Measurements from ENCODE around the gene TRIM44. TPM values are rescaled to one million over a fixed set of nuclear protein-coding genes. Genes with fewer than 3 reads are reported as not detected.

TRIM44 gene
- polyA plus RNA-seq = 40.5 TPM
- long read RNA-seq, donor 1, full-length matches to known transcripts = 5 of 5 reads
- long read RNA-seq, donor 1, partial matches to known transcripts = 0 of 5 reads
- long read RNA-seq, donor 1, other reads (novel, unspliced or antisense) = 0 of 5 reads
- long read RNA-seq, donor 2, full-length matches to known transcripts = 17 of 70 reads
- long read RNA-seq, donor 2, partial matches to known transcripts = 53 of 70 reads
- long read RNA-seq, donor 2, other reads (novel, unspliced or antisense) = 0 of 70 reads
- long read RNA-seq, donor 3 = 0 reads
- long read RNA-seq, donor 4, full-length matches to known transcripts = 1 of 6 reads
- long read RNA-seq, donor 4, partial matches to known transcripts = 5 of 6 reads
- long read RNA-seq, donor 4, other reads (novel, unspliced or antisense) = 0 of 6 reads
- long read RNA-seq, donor 5, full-length matches to known transcripts = 4 of 4 reads
- long read RNA-seq, donor 5, partial matches to known transcripts = 0 of 4 reads
- long read RNA-seq, donor 5, other reads (novel, unspliced or antisense) = 0 of 4 reads
- long read RNA-seq, donor 6, full-length matches to known transcripts = 14 of 31 reads
- long read RNA-seq, donor 6, partial matches to known transcripts = 17 of 31 reads
- long read RNA-seq, donor 6, other reads (novel, unspliced or antisense) = 0 of 31 reads
- long read RNA-seq, donor 7, full-length matches to known transcripts = 9 of 21 reads
- long read RNA-seq, donor 7, partial matches to known transcripts = 12 of 21 reads
- long read RNA-seq, donor 7, other reads (novel, unspliced or antisense) = 0 of 21 reads
- long read RNA-seq, donor 8, full-length matches to known transcripts = 15 of 15 reads
- long read RNA-seq, donor 8, partial matches to known transcripts = 0 of 15 reads
- long read RNA-seq, donor 8, other reads (novel, unspliced or antisense) = 0 of 15 reads
- long read RNA-seq, donor 9, full-length matches to known transcripts = 7 of 21 reads
- long read RNA-seq, donor 9, partial matches to known transcripts = 14 of 21 reads
- long read RNA-seq, donor 9, other reads (novel, unspliced or antisense) = 0 of 21 reads
- long read RNA-seq, donor 10, full-length matches to known transcripts = 10 of 22 reads
- long read RNA-seq, donor 10, partial matches to known transcripts = 0 of 22 reads
- long read RNA-seq, donor 10, other reads (novel, unspliced or antisense) = 12 of 22 reads
- long read RNA-seq, donor 11, full-length matches to known transcripts = 10 of 16 reads
- long read RNA-seq, donor 11, partial matches to known transcripts = 6 of 16 reads
- long read RNA-seq, donor 11, other reads (novel, unspliced or antisense) = 0 of 16 reads

- DNase-seq = peak; percentile 78 to 95
- peak within 1 kb of the TSS; percentile 89 for H3K4me3 ChIP-seq (ENCODE audit: low read length)
- no peaks in the 10 kb centered on the region for H3K36me3 ChIP-seq (ENCODE audit: control insufficient read depth, insufficient read depth, low read length)
- H3K4me1 ChIP-seq (ENCODE audit: control insufficient read depth, insufficient read depth, low read length) = peaks cover 21% of the 10 kb centered on the region
- peaks cover 26% of the 10 kb centered on the region for H3K9me3 ChIP-seq (ENCODE audit: control insufficient read depth, low read depth, low read length)
- 18% methylated on average over 5 of the region's 82 CpGs for WGBS (ENCODE audit: insufficient coverage, low lambda C conversion rate)
- peak within 1 kb of the TSS; percentile 87 for H3K27ac ChIP-seq (ENCODE audit: low read length)
- no peaks in the 10 kb centered on the region for H3K27me3 ChIP-seq (ENCODE audit: control insufficient read depth, insufficient read depth, low read length)
Measured at GRCh38 chr11:35662649-35663407, at the start of gene TRIM44. Gene TRIM44, plus strand, starts transcription at chr11:35662775. Its CDS starts 337 bp downstream, at chr11:35663112.

DNA sequence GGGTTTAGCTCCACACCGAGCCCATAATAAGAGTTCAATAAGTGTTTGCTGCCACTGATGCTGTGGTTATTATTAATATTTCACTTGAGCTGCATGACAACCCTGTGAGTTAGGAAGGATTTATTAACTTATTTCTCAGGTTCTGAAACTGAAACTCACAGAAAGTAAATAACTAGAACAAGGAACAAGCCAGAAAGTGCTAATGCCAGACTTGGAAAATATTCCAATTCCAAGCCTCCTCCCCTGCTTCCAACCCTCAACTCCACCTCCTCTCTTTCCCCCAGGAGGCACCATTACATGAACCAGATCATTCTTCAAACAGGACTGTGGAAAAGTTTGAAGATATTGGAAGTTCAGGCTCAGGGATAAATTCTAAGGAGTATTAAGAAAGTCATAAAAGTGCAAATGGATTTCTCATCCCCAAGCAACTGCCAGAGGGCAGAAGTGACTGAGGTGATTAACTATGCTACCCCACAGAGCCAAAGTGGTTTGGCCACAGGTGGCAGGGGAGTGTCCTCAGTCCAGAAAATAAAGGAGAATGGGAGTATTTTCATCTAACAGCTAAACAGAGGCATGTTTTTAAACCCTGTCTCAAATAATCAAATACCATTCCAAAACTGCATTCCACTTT, 47.5 kb upstream of the TRIM44 start:
- Histone ChIP-seq H3K9me3 (ENCODE audit: control insufficient read depth, low read depth, low read length) (peaks cover 4% of the 10 kb centered on the region), H3K4me1 (ENCODE audit: control insufficient read depth, insufficient read depth, low read length) (peaks cover 8% of the 10 kb centered on the region), H3K36me3 (ENCODE audit: control insufficient read depth, insufficient read depth, low read length) (no peaks in the 10 kb centered on the region), H3K4me3 (ENCODE audit: low read length) (no peak overlapping the region), H3K27ac (ENCODE audit: low read length) (no peak overlapping the region), H3K27me3 (ENCODE audit: control insufficient read depth, insufficient read depth, low read length) (peaks cover 41% of the 10 kb centered on the region)
- peak in 1 of 2 donors; percentile 20 for DNase-seq
- WGBS (ENCODE audit: insufficient coverage, low lambda C conversion rate) = no CpG with 5 or more reads among the region's 1 CpG

GRCh38 chr11:35615921-35616900, 46.4 kb upstream of the TRIM44 start:
- no peaks in the 10 kb centered on the region for H3K36me3 ChIP-seq (ENCODE audit: control insufficient read depth, insufficient read depth, low read length)
- DNase-seq = peak in 1 of 2 donors; percentile 36
- peaks cover 12% of the 10 kb centered on the region for H3K4me1 ChIP-seq (ENCODE audit: control insufficient read depth, insufficient read depth, low read length)
- no peak overlapping the region for H3K4me3 ChIP-seq (ENCODE audit: low read length)
- WGBS (ENCODE audit: insufficient coverage, low lambda C conversion rate) = 0% methylated on average over 2 of the region's 8 CpGs
- H3K27ac ChIP-seq (ENCODE audit: low read length) = no peak overlapping the region
- peaks cover 4% of the 10 kb centered on the region for H3K9me3 ChIP-seq (ENCODE audit: control insufficient read depth, low read depth, low read length)
- peaks cover 49% of the 10 kb centered on the region for H3K27me3 ChIP-seq (ENCODE audit: control insufficient read depth, insufficient read depth, low read length)

DNA sequence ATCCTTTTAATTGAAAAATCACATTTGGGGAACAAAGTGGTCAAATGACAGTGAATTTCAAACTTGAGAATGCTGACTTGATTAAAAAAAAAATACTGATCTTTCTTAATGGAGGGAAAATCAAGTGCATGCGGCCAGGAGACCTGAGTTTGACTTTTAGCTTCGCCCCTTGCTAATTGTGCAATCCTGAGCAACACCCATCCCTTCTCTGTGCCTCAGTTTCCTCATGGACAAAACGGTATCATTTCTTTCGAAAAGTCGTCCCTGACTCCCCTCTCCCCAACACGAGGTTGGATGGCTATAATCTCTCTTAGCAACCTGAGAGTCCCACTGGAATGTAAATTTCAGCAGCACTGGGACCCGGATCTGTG, 45.3 kb upstream of the TRIM44 start:
- WGBS (ENCODE audit: insufficient coverage, low lambda C conversion rate) = no CpG with 5 or more reads among the region's 7 CpGs
- no peak overlapping the region for H3K27ac ChIP-seq (ENCODE audit: low read length)
- DNase-seq = no peak
- H3K36me3 ChIP-seq (ENCODE audit: control insufficient read depth, insufficient read depth, low read length) = no peaks in the 10 kb centered on the region
- peaks cover 15% of the 10 kb centered on the region for H3K4me1 ChIP-seq (ENCODE audit: control insufficient read depth, insufficient read depth, low read length)
- peak overlapping the region; percentile 35 for H3K4me3 ChIP-seq (ENCODE audit: low read length)
- H3K27me3 ChIP-seq (ENCODE audit: control insufficient read depth, insufficient read depth, low read length) = peaks cover 43% of the 10 kb centered on the region
- H3K9me3 ChIP-seq (ENCODE audit: control insufficient read depth, low read depth, low read length) = peaks cover 4% of the 10 kb centered on the region

GRCh38 chr11:35617687-35618496, 44.7 kb upstream of the TRIM44 start, which contains the start of gene FJX1:
Gene FJX1, plus strand, starts transcription at chr11:35618460. Its CDS starts 177 bp downstream, at chr11:35618637.
- H3K9me3 ChIP-seq (ENCODE audit: control insufficient read depth, low read depth, low read length) = peaks cover 4% of the 10 kb centered on the region
- peak within 1 kb of the TSS; percentile 41 for H3K27ac ChIP-seq (ENCODE audit: low read length)
- WGBS (ENCODE audit: insufficient coverage, low lambda C conversion rate) = no CpG with 5 or more reads among the region's 57 CpGs
- peak within 1 kb of the TSS; percentile 42 for H3K4me3 ChIP-seq (ENCODE audit: low read length)
- H3K4me1 ChIP-seq (ENCODE audit: control insufficient read depth, insufficient read depth, low read length) = peaks cover 18% of the 10 kb centered on the region
- H3K27me3 ChIP-seq (ENCODE audit: control insufficient read depth, insufficient read depth, low read length) = peaks cover 43% of the 10 kb centered on the region
- H3K36me3 ChIP-seq (ENCODE audit: control insufficient read depth, insufficient read depth, low read length) = no peaks in the 10 kb centered on the region
- peak in 1 of 2 donors; percentile 66 for DNase-seq

DNA sequence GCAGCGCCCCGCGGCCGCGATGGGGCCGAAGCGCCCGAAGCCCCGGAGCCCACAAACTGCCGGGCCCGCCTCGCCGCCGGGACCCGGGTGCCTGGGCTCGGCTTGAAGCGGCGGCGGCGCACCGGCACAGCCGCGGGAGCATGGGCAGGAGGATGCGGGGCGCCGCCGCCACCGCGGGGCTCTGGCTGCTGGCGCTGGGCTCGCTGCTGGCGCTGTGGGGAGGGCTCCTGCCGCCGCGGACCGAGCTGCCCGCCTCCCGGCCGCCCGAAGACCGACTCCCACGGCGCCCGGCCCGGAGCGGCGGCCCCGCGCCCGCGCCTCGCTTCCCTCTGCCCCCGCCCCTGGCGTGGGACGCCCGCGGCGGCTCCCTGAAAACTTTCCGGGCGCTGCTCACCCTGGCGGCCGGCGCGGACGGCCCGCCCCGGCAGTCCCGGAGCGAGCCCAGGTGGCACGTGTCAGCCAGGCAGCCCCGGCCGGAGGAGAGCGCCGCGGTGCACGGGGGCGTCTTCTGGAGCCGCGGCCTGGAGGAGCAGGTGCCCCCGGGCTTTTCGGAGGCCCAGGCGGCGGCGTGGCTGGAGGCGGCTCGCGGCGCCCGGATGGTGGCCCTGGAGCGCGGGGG, 44.0 kb upstream of the TRIM44 start:
- no peaks in the 10 kb centered on the region for H3K36me3 ChIP-seq (ENCODE audit: control insufficient read depth, insufficient read depth, low read length)
- peaks cover 18% of the 10 kb centered on the region for H3K4me1 ChIP-seq (ENCODE audit: control insufficient read depth, insufficient read depth, low read length)
- no CpG with 5 or more reads among the region's 91 CpGs for WGBS (ENCODE audit: insufficient coverage, low lambda C conversion rate)
- H3K9me3 ChIP-seq (ENCODE audit: control insufficient read depth, low read depth, low read length) = peaks cover 4% of the 10 kb centered on the region
- peak in 1 of 2 donors; percentile 59 for DNase-seq
- H3K27ac ChIP-seq (ENCODE audit: low read length) = no peak overlapping the region
- peak overlapping the region; percentile 35 for H3K4me3 ChIP-seq (ENCODE audit: low read length)
- peaks cover 46% of the 10 kb centered on the region for H3K27me3 ChIP-seq (ENCODE audit: control insufficient read depth, insufficient read depth, low read length)

DNA sequence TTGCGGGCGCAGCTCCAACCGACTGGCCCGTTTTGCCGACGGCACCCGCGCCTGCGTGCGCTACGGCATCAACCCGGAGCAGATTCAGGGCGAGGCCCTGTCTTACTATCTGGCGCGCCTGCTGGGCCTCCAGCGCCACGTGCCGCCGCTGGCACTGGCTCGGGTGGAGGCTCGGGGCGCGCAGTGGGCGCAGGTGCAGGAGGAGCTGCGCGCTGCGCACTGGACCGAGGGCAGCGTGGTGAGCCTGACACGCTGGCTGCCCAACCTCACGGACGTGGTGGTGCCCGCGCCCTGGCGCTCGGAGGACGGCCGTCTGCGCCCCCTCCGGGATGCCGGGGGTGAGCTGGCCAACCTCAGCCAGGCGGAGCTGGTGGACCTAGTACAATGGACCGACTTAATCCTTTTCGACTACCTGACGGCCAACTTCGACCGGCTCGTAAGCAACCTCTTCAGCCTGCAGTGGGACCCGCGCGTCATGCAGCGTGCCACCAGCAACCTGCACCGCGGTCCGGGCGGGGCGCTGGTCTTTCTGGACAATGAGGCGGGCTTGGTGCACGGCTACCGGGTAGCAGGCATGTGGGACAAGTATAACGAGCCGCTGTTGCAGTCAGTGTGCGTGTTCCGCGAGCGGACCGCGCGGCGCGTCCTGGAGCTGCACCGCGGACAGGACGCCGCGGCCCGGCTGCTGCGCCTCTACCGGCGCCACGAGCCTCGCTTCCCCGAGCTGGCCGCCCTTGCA, 43.3 kb upstream of the TRIM44 start:
- Histone ChIP-seq H3K4me1 (ENCODE audit: control insufficient read depth, insufficient read depth, low read length) (peaks cover 18% of the 10 kb centered on the region), H3K27me3 (ENCODE audit: control insufficient read depth, insufficient read depth, low read length) (peaks cover 48% of the 10 kb centered on the region), H3K27ac (ENCODE audit: low read length) (no peak overlapping the region), H3K36me3 (ENCODE audit: control insufficient read depth, insufficient read depth, low read length) (no peaks in the 10 kb centered on the region), H3K4me3 (ENCODE audit: low read length) (peak overlapping the region; percentile 42), H3K9me3 (ENCODE audit: control insufficient read depth, low read depth, low read length) (peaks cover 4% of the 10 kb centered on the region)
- no CpG with 5 or more reads among the region's 84 CpGs for WGBS (ENCODE audit: insufficient coverage, low lambda C conversion rate)
- DNase-seq = peak in 1 of 2 donors; percentile 62

All from large intestine (tissue), 12 donors.